NCI-H510A treated with DMSO at 0.1 percent for 48 hours (cell line): Measurements from ENCODE around the gene SEMA5A.

Source experiments
- DNase-seq: peaks from one replicate; lab custom pipeline; 2025; lab: John Stamatoyannopoulos, UW

SEMA5A gene

GRCh38 chr5:9324348-9325077 lies 221.4 kb downstream of the SEMA5A start:
- no peak for DNase-seq

GRCh38 chr5:9320652-9321051 lies 225.2 kb downstream of the SEMA5A start:
- no peak for DNase-seq

DNA sequence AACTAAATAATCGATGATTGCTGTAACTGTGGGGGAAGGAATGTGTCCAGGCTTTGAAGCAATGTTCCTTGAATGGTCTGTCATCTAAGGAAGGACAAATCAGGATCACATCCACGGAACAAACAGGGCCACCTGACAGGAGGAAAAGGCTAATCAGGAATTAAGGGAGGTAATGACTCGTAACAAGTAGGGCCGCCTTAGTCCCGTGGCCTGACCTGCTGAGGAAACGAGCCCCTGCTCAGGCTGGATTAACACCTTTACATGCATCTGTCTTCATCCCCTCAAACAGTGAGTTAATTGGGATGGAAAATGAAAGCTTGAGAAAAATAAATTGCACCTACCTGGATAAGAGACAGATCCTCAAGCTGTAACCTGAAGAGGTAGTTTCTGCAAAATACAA lies 227.8 kb downstream of the SEMA5A start:
- no peak for DNase-seq

DNA sequence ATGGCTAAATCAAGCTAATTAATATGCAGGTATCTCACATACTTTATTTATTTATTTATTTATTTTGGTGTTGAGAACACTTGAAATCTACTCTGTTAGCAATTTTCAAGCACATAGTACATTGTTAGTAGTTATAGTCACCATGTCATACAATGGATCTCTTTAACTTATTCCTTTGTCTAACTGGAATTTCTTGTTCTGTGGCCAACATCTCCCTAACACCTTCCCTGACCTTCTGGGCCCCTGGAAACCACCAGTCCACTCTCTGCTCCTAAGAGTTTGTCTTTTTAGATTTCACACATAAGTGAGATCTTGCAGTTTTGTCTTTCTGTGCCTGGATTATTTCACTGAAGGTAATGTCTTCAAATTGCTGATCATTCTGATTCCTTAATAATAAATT lies 229.1 kb downstream of the SEMA5A start:
- peak; percentile 83 for DNase-seq

GRCh38 chr5:9316041-9316440 lies 229.8 kb downstream of the SEMA5A start:
- DNase-seq = no peak

DNA sequence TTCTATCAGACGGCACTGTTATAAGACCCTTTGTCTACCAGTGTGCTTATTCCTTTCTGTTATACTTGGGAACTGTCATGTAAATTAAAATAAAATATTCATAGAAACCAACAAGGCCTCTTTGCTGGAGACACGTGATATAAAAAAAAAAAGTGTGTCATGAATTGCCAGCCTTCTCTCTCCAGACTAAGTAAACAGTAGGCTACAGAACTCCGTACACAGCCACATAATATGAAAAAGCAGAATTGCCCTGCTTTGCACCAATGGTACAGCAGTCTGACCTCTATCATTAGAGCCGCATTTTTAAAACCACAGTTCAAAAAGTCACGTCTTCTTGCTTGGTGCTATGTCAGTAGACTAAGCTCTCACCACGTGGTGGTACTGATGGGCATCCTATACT lies 231.3 kb downstream of the SEMA5A start:
- peak; percentile 26 for DNase-seq

DNA sequence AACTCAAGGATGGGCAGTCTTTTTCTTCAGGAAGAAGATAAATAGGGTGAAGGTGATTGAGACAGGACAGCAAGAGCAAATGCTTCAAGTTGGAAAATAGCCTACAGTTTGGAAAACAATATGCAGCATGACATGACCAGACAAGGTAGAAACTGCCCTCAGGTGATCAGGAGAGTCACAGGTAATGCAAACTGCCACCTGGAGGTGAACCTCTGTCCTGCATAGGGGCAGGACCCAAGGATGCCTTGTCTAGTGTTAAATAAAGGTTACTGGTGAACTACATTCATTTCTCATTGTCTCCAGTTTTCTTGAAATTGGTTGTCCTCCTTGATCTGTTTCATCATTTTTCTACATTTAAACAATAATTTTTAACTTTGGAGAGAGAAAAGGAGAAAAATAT lies 232.1 kb downstream of the SEMA5A start:
- DNase-seq = no peak

GRCh38 chr5:9307150-9307549 lies 238.7 kb downstream of the SEMA5A start:
- DNase-seq = no peak

DNA sequence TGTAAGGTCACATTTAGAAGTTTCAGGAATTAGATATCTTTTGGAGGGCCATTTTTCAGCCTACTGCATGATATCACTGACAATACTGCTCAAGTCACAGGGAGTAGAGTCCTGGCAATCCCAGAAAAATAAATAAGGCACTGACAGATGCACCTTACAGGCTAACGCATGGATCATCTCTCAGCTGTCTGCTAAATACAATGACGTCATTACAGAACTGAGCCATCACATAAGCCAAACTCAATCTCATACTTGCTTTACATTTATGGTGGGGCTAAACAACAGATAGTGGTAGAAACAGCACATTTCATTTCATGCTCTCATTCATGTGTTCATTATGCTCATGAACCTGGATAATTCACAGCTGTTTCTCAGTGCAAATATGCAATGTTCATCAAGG lies 243.7 kb downstream of the SEMA5A start:
- DNase-seq = no peak

DNA sequence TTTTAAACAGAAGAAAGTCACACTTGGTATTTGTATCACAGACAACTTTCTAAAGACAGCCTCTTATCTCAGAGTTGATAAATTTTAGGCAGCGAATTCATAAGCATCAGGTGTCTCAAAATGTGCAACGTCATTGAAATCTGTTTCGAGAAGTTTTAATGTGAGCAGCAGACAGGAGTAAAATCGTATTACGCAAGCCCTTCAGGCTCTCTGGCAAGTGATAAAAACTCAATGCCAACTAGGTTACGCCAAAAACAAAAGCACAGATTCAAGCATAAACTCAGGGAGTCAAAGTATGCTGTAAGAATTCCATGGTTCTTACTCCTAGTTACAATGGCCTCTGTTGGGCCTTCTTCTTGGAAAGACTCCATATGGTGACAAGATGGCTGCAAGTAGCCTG lies 244.7 kb downstream of the SEMA5A start:
- no peak for DNase-seq

GRCh38 chr5:9297134-9297533 lies 248.7 kb downstream of the SEMA5A start:
- DNase-seq = no peak

- no peak for DNase-seq
Measured at GRCh38 chr5:9295466-9295801, 250.4 kb downstream of the SEMA5A start.

DNA sequence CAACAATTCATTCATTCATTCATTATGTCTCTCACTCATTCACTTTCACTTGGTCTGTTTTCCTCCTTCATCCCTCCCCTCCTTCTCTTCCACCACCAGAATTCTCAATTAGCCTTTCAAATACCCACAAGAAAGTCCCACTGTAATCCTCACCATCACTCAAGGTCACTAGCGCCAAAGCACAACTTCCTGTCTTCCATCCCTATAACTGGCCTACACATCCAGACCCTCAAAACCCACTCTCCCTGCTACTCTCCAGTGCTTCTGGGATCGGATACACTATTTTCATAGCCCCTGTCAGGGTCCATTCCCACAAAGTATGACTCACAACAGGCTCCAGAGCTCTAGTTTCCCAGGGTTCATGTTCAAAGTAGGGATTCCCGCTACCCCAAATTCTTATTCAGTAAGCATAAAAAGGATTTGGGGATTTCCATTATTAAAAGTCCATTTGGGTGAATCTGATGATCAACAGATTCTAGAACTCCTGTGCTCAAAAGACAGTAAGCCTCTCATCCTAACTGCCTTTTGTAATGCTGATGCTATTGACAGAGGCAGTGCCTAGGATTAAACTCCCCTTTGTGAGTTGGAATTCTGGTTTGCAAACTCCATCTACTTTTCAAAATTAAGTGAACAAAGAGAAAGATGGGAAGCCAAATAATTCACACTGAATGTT lies 250.9 kb downstream of the SEMA5A start:
- DNase-seq = no peak

DNA sequence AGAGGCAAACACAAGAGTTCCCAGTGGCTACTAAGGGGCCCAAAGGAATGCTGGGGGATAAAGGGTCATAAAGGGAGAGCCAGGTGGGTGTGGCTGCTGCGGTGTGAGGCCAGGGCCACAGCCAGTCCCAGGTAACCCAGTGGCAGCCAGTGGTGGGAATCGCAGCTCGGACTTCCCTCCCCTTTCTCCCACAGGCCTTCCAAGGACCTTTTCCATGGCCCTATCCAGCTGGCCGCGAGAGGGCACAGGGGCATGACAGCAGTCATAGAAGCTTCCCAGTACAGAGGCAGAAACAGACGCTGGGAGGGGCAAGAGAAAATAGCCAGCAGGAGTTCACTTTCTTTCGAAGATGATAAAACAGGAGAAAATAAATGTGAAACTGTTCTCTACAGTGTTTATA lies 257.6 kb downstream of the SEMA5A start:
- DNase-seq = no peak

DNA sequence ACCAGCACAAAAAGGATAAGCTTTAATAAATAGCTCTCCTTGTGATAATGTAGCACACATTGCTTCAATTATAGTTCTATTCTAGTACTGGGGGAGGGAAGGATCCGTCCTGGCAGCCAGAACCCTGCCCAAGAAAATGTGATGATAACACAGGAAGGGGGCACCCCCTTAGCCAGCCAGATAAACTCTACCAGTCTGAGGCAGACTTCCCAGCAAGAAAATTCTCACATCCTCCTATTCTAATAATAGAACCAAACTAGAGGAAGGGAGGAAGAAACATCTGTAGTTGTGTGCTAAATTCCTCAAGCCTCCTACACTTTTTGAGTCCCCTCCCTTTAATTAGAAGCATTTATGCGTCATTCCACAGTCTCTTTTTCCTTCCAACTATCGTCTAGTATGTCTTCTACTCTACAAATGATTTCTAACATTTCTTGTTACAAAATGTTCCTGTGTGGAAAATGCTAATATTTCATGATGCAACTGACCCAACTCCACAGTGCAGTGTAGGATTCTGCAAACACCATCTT lies 261.0 kb downstream of the SEMA5A start:
- DNase-seq = no peak

- DNase-seq = no peak
Measured at GRCh38 chr5:9284272-9284671, 261.6 kb downstream of the SEMA5A start.

DNA sequence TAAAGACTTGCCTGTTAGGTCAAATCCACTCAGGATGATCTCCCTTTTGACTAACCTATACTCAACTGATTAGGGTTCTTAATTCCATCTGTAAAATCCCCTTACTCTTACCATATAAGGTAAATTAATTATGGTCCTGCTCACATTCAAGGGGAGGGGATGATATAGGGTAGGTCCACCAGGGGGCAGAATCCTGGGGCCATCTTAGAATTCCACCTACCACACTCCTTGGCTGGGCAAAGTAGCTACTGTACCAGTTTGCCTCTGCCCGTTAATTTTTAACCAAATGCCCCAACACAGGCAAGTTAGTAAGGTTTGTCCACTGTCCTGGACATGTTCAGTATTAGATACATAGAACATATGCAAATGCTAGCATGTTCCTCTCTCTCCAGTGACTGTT lies 262.4 kb downstream of the SEMA5A start:
- no peak for DNase-seq

DNA sequence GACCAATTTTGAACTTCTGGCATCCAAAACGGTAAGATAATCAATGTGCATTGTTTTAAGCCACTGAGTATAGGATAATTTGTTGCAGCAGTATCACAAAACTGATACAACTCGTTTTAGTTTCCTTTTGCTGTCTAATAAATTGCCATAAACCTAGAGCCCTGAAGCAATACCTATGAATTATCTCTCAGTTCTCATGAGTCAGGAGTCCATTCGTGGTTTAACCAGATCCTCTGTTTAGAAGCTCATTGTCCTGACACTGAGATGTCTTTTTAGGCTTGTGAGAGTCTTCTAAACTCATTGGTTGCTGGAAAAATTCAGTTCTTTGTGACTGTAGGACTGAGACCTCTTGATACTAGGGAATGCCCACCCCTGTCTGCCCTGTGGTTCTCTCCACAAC lies 262.9 kb downstream of the SEMA5A start:
- DNase-seq = no peak

DNA sequence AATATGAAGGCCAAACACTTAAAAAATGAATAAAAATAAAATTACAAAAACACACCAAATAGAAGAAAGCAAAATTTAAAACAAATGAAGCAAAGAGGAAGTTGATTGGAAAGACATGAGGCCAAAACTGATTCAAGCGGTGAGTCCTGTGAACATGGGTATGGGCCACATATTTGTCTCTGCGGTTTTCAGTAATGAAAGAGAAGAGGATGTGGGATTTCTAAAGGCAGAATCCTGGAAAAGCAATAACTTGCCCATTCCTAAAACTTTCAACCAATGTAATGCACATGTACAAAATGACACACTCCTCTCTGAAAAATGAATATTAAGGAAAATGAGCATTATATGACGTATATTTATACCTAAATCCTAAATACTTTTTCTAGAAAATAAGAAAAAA lies 263.7 kb downstream of the SEMA5A start:
- DNase-seq = no peak

DNA sequence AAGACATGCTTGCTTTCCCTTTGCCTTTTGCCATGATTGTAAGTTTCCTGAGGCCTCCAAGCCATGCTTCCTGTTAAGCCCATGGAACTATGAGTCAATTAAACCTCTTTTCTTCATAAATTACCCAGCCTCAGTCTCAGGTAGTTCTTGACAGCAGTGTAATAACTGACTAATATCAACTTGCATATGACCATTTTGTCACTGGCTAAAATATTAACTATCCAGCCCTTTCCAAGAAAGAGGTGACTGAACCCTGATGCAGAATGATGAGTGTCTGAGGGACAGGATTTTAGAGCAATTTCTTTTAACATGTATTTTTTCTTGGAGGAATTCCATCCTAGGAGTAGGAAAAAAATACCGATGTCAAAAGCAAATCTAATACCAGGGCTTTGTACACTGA lies 266.1 kb downstream of the SEMA5A start:
- DNase-seq = no peak

GRCh38 chr5:9278921-9279603 lies 266.8 kb downstream of the SEMA5A start:
- no peak for DNase-seq

DNA sequence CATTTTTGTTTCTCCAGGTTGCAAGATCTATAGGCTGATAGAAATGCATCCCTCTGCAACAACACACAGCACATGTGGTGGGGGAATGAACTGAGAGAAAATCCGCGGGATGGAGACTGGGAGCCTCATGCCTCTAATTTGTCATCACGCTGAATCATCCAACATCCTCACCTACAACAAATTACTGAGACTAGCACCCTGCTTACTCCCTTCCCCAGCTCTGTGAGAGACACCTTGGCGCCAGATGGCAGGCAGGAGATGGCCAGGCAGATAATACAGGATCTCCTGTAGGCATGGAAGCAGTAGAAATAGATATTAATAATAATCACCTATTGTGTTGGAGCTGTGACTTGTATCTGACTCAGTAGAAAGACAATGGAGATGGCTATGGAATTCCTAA lies 276.9 kb downstream of the SEMA5A start:
- DNase-seq = no peak

DNA sequence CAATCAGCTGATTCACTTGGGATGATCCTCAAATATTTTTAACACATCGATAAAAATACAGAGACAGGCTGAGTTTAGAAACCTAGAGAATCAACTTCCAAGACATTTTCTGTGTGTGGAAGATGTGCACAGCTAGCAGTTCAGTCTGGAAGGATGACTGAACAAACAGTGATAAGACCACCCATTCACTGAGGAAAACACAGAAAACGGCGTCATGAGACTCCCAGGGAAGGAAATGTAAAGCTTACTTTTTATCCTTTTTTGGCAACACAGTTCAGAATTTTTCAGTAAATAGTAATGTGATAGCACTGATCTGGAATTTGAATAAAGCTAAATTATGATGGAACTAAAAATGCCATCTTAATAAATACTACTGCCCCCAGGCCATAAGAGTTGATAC lies 277.6 kb downstream of the SEMA5A start:
- no peak for DNase-seq
